HG03139 (cell line): Measurements from ENCODE around the gene IGSF3.
"Not testable (repeated sequence)": the region's sequence is repeated elsewhere in the genome, so short reads cannot be mapped to it uniquely, and the experiment has no call there.

Source experiments
- ATAC-seq: cut with Tn5 transposase; IDR thresholded peaks from one replicate; pipeline ENCODE4 v1.9.1; 2021; ENCODE audit not compliant: unreplicated experiment

IGSF3 gene

DNA sequence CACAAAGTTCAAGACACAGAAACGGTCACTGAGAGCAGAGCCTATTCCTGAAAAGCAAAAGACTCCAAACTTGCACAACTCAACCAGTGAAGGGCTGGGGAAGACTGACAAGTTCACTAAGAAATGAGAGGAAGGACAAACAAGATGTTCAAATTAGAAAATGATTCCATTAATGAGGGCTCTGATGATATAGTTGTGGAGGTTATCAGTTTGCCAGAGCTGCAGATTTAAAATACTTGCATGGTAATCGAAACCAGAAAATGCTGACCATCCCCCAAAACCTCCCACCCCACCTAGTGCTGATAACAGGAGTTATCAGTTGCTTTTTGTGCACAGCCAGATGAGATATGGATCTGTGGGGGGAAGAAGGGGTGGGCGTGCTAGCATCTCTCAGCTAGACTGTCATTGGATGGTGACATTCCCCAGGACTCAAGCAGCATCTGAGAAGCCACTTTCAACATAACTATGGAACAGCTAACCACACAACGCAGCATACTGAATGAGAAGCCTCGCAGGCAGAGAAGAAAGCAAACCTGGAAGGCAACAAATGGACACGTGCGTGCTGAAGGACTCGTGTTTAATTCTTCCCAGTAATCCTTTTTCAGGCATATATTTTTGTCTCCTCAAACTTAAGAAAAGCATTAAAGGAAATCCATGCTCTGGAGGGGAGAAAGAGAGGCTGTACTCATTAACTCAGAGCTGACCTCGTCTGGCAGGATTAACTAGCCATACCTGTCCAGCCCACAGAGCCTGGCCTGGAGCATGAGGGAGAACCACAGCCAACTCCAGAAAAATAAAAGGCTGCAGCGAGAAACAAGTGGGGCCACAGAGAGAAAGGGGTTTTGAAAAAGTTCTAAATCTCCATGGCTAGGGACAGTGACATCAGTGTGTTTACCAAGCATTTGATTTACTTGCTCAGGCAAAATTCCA lies 35.3 kb downstream of the IGSF3 start:
- ATAC-seq = not testable (repeated sequence)

DNA sequence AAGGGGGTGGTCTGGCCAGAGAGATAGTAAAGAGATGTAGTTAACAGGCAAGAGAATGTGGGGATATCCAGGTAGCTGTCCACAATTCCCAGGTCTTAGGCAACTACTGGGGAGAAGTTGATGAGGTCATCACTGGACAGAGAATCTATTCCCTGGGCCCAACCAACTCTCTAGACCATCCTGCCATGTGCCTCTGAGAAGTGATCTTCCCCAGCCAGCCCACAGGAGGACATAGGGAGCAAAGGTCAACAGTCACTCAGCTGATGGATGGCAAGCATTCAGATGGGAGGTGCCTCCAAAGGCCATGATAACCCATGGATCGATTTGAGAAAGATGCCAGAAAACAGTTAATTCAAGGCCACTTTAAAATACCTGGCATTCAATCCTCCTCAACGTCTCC lies 36.0 kb downstream of the IGSF3 start:
- ATAC-seq = not testable (repeated sequence)

DNA sequence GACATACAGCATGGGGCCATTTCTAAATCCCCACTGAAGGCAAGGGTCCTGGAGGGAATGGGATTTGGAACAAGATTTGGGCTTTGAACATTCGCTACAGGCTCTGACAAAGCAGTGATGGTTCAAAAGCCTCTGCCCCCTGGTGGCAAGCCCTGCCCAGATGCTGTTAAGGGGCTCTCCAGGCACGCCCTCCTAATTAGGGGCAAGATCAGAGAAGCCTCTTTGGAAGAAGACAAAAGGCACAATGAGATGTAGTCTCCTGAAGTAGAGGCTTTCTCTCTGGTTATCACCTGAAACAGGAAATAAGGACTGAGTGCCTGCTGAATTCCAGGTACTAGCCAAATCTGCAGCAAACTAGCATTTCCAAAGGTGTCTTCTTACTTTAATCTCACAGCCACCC lies 37.5 kb downstream of the IGSF3 start:
- not testable (repeated sequence) for ATAC-seq

DNA sequence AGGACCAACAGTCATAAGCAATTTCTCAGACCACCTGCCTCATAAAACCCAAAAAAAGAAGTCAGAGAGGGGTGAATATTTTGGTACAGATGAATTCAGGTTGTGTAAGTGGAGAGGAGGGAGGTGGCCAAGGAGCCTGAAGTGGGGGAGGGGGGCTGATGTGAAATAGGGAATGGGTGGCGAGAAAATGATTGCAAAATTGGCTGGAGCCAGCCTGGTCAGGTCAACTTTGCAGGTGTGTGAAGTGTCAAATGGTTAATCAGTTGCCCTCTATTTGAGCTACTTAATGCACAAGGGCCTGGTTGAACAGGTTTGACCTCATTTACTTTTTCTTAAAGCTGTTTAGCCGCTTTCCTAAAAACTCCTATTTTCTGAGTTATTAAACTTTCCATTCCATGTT lies 38.1 kb downstream of the IGSF3 start:
- ATAC-seq = not testable (repeated sequence)

DNA sequence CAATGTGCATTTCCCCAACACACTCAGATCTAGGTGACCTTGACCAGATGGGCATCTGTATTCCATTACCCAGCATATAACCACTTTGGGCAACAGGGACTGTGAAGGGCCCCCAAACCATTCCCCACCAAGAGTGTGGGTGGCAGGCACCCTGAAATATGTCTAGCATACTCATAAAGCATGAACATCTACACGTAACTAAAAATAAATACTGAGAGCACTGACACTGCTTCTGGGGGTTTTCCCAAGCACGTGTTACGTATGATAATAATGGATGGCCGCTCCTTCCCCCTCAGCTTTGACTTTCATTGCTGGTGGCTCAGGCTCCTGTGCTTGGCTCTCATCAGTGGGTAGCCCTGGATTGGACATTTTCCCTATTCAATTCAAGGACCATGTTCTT lies 39.1 kb downstream of the IGSF3 start:
- ATAC-seq = no peak

DNA sequence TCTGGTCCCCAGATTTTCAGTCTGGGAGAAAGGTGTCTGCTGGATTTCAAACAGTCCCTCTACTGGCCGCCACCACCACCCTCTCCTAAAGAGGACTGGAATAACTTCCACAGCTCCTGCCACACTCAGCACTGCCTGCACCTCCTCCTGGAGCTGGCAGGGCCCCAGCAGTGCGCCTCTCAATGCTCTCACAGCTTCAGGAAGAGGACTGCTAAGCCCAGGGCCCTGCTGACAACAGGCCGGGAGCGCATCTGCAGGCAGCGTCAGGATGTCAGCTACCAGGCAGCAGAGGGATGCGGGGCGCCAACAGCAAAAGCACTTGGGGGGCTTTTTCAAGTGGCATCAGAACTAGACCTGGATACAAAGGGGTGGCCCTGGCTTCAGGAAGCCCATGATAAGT lies 40.2 kb downstream of the IGSF3 start:
- ATAC-seq = not testable (repeated sequence)

DNA sequence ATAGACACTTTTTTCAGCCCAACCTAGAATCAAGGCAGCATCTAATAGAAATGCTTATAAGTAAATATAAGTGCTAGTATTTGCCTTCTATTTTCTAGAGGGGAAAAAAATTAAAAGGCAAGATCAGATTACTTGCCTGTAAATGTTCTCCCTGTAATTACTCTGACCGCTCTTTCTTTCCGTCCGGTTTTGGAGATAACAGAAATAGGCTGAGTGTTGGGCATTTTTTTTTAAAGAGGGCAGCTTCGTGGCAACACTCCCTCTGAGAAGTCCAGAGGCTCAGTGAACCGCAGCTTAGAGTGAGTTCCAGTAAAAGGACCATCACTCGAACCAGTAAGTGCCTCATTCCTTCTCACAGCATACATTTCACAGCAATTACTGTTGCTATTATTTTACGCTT lies 40.6 kb downstream of the IGSF3 start:
- ATAC-seq = not testable (repeated sequence)

DNA sequence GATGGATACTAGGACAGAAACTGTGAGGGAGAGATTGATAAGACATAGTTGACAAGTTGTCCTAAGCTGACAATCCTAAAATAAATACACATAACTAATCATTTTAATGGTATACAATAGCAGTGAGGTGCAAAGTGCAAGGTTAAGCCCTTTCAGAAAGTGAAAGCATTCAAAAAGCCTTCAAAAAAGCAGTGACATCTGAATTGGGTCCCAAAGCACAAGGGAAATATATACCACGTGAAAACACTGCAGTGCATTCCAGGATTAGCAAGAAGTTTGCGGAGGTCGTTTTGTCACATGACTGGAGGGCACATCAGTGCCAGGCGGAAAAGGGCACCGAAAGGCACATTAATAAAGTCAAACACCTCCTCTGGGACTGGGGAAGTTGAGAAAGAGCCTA lies 42.4 kb downstream of the IGSF3 start:
- not testable (repeated sequence) for ATAC-seq

DNA sequence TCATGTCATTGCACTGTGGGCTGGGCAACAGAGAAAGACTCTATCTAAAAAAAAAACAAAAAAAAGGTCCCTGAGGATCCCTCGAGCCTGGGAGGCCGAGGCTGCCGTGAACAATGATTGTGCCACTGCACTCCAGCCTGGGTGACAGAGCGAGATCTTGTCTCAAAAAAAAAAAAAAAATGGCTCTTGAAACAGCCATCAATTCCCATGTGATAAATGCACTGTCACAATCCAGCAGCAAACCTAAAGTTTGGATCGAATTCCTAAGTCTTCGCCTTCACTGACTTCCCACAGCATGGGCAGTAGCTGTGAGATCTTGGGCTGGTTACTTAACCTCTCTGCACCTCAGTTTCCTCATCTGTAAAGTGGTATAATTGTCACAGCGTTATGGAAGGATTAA lies 43.5 kb downstream of the IGSF3 start:
- no peak for ATAC-seq

DNA sequence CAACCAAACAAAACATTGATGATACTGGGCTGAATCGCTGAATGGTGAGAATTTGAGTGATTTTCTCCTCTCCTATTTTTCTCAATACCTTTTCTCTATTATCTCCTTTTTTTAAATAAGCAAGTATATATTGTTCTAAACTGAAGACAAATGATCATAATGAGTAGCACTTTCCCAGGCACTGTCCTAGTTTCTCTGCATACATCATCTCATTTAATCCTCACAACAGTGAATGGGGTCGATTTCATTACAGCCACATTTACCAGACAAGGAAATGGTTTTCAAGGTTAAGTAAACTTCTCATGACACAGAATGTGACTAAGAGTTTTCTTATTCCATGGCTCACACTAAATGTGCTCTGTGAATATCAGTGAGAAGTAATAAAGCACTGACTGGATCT lies 45.0 kb downstream of the IGSF3 start:
- ATAC-seq = not testable (repeated sequence)

DNA sequence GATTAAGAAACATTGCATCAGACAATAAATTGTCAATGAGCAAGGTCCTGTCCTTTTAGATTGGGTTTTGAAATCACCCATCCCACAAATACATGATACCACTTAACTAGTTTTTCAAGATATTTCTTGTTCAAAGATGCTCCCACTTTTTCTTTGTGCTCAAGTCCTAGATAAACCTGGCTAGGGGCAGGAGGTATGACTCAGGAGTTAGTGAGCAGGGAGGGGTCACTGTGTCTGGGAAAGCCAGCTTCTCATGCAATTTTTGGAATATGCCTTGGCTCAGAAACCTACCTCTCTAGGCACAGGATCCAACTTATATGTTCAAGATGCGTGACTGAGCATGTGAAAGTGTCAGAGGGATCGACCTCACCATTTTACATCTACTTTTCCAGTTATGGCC lies 45.8 kb downstream of the IGSF3 start:
- ATAC-seq = not testable (repeated sequence)

DNA sequence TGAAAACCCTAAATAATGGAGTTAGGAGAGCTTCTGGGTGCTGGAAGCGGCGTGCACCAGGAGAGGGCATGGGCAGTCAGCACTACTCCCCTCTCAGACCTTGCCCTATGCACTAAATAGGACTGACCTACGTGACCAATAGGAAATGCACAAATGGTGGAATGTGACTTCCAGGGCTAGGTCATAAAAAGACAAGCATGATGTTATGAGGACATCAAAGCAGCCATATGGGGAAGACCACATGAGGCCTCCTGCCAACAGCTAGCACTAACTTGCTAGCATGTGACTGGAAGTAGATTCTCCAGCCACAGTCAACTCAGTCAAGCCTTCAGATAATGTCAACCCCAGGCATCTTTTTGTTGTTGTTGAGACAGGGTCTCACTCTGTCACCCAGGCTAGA lies 47.1 kb downstream of the IGSF3 start:
- ATAC-seq = not testable (repeated sequence)

DNA sequence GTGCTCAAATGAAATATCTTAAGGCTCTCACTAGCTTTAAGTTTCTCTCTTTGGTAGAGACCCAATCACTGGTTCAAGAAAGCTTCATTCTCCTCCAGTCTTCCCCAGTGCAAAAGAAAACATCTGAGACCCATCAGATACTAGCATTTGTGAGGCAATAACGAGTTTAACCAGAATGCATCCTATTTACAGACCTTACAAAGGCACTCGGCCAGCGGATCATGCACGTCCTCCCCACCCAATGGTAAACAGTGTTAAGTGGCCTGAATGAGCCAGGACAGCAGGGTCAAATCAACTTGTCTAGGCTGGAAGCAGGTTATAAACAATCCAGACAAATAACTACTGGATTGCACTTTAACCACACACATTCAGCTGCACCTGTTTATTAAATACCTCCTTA lies 48.4 kb downstream of the IGSF3 start:
- ATAC-seq = not testable (repeated sequence)

DNA sequence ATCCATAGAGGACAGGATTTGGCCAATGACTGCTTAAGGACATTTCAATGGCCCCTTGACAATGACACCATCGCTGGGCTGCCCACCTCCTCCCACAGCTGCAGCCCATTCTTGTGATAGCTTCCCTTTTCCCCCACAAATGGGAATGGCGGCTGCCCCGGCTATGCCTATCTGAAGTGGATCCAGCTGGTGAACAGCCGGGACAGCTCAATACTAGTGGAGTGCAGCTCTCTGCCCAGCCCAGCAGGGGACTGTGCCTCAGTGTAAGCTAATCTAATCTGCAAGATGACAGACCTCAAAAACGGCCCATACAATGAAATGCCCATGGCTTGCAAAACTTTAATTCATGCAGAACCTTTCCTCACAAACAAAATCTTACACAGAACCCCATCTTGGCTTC lies 49.7 kb downstream of the IGSF3 start:
- not testable (repeated sequence) for ATAC-seq

DNA sequence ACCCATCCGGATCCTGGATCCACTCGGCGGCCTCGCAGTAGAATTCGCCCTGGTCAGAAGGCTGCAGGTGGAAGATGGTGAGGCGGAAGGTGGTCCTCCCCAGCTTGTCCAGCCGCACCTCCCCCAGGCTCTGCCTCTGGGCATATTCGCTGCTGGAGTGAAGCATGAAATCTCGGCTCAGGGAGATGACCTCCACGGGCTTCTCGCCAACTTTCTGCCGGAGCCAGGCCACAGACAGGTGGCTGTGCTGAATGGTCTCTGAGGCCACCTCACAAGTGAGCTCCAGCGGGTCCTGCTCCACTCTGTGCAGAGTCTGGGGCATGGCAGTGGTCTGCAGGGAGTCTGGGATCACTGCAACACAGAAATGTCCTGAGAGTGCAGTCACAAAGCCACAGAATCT lies 53.7 kb downstream of the IGSF3 start:
- not testable (repeated sequence) for ATAC-seq

DNA sequence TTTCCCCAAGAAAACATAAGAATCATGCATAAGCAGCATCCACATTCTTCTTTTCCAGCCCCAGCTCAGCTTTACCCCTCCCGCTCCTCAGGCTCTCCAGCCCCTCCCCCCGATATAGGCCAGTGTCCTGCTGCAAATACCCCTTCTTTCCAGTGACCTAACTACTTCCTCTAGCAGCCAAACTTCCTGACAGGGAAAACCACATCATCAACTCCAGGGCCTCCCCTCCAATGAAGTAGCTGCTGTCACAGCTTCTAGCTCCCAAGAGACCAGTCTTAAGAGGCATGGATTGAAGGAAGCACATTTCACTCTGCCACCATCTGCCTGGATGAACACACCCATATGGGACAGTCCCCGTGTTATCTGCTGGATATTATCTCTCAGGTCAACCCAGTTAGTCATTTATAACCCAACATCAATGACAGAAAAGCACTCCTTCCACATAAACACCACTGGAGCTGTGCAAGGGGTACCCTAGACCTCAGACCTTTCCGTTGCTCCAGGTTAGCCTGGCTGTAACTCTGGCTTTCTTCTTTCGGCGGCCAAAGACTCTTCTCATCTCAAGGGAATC lies 57.6 kb downstream of the IGSF3 start:
- ATAC-seq = not testable (repeated sequence)

DNA sequence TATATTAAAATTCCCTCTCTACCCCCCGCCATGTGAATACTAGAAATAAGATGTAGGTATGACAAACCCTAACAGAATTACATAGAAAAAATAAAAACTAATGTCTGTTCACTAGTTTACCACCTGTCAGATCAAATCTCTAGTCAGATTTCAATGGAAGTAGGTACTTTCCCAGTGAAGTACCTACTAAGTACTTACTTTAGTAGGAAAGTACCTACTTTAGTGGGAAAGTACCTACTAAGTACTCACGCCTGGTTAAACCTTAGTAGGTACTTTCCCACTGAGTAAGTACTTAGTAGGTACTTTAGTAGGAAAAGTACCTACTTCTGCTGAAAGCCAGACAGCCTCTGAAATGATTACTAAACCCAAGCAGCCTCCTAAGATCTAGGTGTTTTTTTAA lies 58.7 kb downstream of the IGSF3 start:
- not testable (repeated sequence) for ATAC-seq

DNA sequence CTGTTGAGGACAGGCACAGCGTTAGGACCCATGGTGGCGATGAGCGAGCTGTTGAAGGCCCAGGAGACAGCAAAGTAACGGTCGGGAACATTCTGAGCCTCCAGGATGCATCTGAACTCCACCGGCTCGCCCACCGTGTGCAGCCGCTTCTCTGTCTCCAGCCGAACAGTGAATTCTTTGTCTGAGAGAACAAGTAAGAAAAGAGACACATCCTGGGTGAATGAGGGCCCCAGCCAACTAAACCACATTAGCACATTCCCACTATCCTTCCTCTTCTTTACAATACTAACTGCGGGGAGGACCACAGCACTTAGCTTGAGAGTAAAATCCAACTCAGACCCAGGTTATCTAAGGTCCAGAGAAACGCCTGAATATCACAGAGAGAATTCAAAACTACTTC lies 59.4 kb downstream of the IGSF3 start:
- ATAC-seq = not testable (repeated sequence)

DNA sequence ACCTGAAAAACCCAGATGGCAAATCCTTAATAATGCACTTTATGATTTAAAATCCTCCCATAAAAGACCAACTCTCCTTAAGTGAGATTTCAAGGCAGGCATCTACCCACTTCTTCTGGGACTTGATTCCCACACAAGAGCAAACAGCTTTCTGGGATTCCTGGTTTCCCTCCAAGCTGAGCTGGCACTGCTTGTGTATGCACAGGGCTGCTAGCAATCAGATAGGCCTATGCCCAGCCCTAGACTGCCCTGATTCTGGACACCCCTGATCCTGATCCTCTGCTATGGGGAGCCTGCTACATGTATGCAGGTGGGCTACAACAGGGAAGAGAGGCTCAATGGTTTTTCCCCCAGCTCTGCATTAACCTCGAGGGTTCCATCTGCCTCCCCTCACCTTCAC lies 60.1 kb downstream of the IGSF3 start:
- not testable (repeated sequence) for ATAC-seq

DNA sequence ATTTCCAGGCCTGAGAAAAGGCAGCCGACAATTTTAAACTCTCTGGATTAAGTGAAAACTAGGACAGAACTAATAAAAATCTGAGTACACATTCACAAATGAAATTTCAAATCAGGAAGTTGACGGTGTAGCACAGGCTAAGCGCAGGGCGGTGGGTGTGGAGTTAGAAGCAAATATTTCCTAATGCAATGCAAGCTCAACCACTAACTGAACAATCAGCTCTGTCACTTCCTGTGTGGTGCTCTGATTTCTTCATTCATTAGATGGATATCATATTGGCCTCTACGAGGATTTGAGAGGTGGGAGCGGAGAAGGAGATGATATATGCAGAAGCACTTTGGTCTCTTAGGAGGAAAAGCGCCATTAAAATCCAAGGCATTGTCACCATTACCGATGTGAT lies 61.5 kb downstream of the IGSF3 start:
- not testable (repeated sequence) for ATAC-seq

DNA sequence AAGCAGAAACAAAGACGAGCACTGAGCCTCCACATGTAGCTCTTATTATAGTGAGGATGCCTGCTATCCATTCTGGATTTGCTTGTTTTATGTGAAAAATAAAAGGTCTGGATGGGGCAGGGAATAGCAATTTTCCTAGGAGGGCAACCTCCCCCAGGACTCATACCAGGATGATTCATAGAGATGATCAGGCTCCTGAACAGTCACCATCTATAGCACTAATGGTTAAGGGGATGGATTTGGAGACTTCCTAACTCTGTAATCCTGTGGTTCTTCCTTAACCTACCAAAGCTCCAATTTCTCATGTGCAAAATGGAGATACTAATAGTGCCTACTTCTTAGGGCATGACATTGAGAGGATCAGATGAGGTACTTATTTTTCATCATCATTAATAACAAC lies 62.2 kb downstream of the IGSF3 start:
- ATAC-seq = no peak

DNA sequence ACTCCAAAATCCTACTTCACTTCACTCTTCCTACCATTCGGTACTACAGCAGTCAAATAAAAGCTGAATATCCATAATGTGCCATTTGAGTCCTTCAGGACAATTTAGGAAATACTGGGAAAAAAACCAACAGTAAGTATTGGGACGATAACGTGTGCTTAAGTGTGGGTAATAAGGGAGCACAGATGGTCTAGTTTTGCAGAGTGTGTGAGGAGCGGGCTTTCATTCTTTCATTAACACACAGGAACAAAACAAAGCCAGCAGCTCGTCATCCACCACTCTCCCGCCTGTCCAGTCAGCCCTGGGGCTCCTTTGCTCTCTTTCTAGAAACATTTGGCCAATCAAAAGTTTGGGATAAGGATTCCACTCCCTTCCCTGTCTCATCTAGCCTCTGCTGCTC lies 63.1 kb downstream of the IGSF3 start:
- not testable (repeated sequence) for ATAC-seq
